ENCODE measurements around the gene ADAMTS2.

- no peak for TF ChIP-seq CTCF (conservative IDR thresholded peaks at IDR 0.05)
- TF ChIP-seq ZFX (IDR thresholded peaks at IDR 0.05), result no peak
These were observed 140.0 kb downstream of the ADAMTS2 start for GRCh38 chr5:179205277-179205676.
